Naive thymus-derived CD4-positive, alpha-beta T cell (primary cell): ENCODE data around the gene TARP.

ENCODE experiments used
- ATAC-seq: fragments of 150-1000 bp; cut with Tn5 transposase; 2 replicates; pipeline ENCODE4 v1.10.0; 2021; ENCODE audit warnings: mild to moderate bottlenecking, moderate library complexity
- CTCF ChIA-PET: fragments of 350-600 bp; sonication (Branson Sonifier 250); formaldehyde crosslinking; loops from one replicate; lab custom pipeline; 2021; ENCODE audit warnings: antibody characterized with exemption; lab: Charles Lee
- POLR2A ChIA-PET: fragments of 350-600 bp; sonication (Branson Sonifier 250); formaldehyde crosslinking; loops from one replicate; lab custom pipeline; 2021; ENCODE audit warnings: antibody characterized with exemption, inconsistent platforms; lab: Charles Lee
- DNase-seq, 9 donors: peaks; one replicate each; pipeline versions ENCODE4 v3.0.0 to v3.0.0-alpha.2; 2020 to 2022; ENCODE audit warnings: mixed read lengths in 1 of 9
- H3K27ac ChIP-seq: one replicate; pipeline ENCODE4 v1.7.0; 2013; ENCODE audit warnings: mild to moderate bottlenecking, low read depth, low read length, moderate library complexity
- H3K27me3 ChIP-seq, 2 donors: one replicate each; pipeline ENCODE4 v1.7.0; 2013; ENCODE audit warnings: low read length in 2 of 2, mild to moderate bottlenecking in 2 of 2, moderate library complexity in 2 of 2; ENCODE audit not compliant: control insufficient read depth in 2 of 2, insufficient read depth in 2 of 2
- H3K36me3 ChIP-seq, 3 experiments: 1 replicate in 2 of 3; 2 replicates in 1 of 3; pipeline ENCODE4 v1.7.0; 2013; ENCODE audit warnings: low read length in 3 of 3, mild to moderate bottlenecking in 3 of 3, moderate library complexity in 1 of 3; ENCODE audit not compliant: insufficient read depth in 3 of 3, control insufficient read depth in 2 of 3
- H3K4me1 ChIP-seq, 2 donors: one replicate each; pipeline ENCODE4 v1.7.0; 2013; ENCODE audit warnings: low read length in 2 of 2, mild to moderate bottlenecking in 2 of 2, moderate library complexity in 1 of 2; ENCODE audit not compliant: control insufficient read depth in 2 of 2, insufficient read depth in 2 of 2
- H3K4me3 ChIP-seq: 2 replicates; pipeline ENCODE4 v1.7.0; 2013; ENCODE audit warnings: mild to moderate bottlenecking, low read length
- H3K9me3 ChIP-seq, 3 experiments: 1 replicate in 2 of 3; 2 replicates in 1 of 3; pipeline ENCODE4 v1.7.0; 2013; ENCODE audit warnings: low read length in 3 of 3; ENCODE audit not compliant: control insufficient read depth in 2 of 3
- H3K27ac Mint-ChIP-seq, 9 donors: one replicate each; pipeline ENCODE4 v1.8.0; 2020 to 2022; ENCODE audit warnings: mixed read lengths in 9 of 9, mild to moderate bottlenecking in 8 of 9, moderate library complexity in 5 of 9, inconsistent platforms in 2 of 9
- H3K27me3 Mint-ChIP-seq, 5 donors: one replicate each; pipeline ENCODE4 v1.8.0; 2021 to 2022; ENCODE audit warnings: mixed read lengths in 5 of 5, mild to moderate bottlenecking in 1 of 5
- H3K36me3 Mint-ChIP-seq, 5 donors: one replicate each; pipeline ENCODE4 v1.8.0; 2020 to 2022; ENCODE audit warnings: mixed read lengths in 5 of 5, mild to moderate bottlenecking in 3 of 5, inconsistent platforms in 1 of 5
- H3K4me1 Mint-ChIP-seq, 7 donors: one replicate each; pipeline ENCODE4 v1.8.0; 2020 to 2022; ENCODE audit warnings: mixed read lengths in 7 of 7, mild to moderate bottlenecking in 3 of 7, inconsistent platforms in 1 of 7
- H3K4me3 Mint-ChIP-seq, 10 donors: one replicate each; pipeline ENCODE4 v1.8.0; 2020 to 2022; ENCODE audit warnings: mild to moderate bottlenecking in 10 of 10, mixed read lengths in 10 of 10, moderate library complexity in 6 of 10, inconsistent platforms in 2 of 10
- H3K9me3 Mint-ChIP-seq, 11 donors: one replicate each; pipeline ENCODE4 v1.8.0; 2020 to 2022; ENCODE audit warnings: mixed read lengths in 11 of 11, mild to moderate bottlenecking in 4 of 11, inconsistent platforms in 1 of 11, moderate library complexity in 1 of 11
- intact Hi-C, 2 donors: fragments of 100-400 bp; cut with micrococcal nuclease; formaldehyde crosslinking; loops; one replicate each; pipeline ENCODE4 v1.15.1; 2023

The TARP gene

DNA sequence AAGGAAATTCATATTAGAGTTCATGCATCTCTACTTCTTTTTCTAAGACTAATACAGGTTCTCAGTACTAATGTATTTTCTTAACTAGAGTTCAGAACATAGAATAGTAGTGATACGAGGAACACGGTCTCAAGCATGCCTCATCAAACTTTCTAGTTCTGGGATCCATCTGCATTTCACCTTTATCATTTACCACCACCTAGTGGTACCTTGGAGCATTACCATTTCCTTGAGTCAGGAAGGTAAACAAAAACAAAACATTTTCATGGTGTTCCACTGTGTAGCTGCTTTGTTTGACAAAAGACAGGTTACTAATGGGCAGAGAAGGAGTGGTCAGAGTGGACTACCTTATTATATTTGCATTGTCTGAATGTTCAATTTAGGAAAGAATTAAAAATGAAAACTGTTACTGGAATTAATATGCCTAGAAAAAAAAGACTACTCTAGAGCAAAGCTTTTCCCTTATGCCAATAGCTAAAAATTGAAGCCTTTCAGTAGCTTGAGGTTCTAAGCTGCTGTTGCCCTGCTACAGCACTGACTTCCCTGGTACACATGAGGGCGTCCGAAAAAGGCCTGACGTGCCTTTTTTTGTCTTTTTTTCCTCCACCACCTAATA lies 50.8 kb downstream of the TARP start:
- Mint-ChIP-seq H3K36me3 (peaks cover 0 to 22% (median 15%) of the 10 kb centered on the region in 5 donors), H3K4me3 (peak overlapping the region in 1 of 10 donors; percentile 30), H3K9me3 (no peaks in the 10 kb centered on the region), H3K4me1 (peaks cover 4 to 38% (median 7%) of the 10 kb centered on the region in 7 donors), H3K27me3 (no peaks in the 10 kb centered on the region), H3K27ac (peak overlapping the region in 5 of 9 donors; percentile 0 to 39 (median 13))
- intact Hi-C loops = loop anchor here (1.0 to 5.0 kb wide), 6 partner anchors 7 to 305 kb away; partner anchors contain the start of genes SFRP4 (in 1 of the 2) and STARD3NL (in 1 of the 2)
- H3K4me3 ChIP-seq = no peak overlapping the region
- no peaks in the 10 kb centered on the region for H3K27me3 ChIP-seq
- H3K9me3 ChIP-seq = no peaks in the 10 kb centered on the region
- H3K36me3 ChIP-seq = peaks cover 0 to 21% (median 3%) of the 10 kb centered on the region in 3 experiments
- CTCF ChIA-PET = interaction anchor here (0.6 to 7.5 kb wide), 20 partner anchors 9 to 1719 kb away, joined by 3 to 64 read pairs (median 4); partner anchors contain the start of gene STARD3NL
- peaks cover 0 to 70% of the 10 kb centered on the region in 2 donors for H3K4me1 ChIP-seq
- no peak overlapping the region for H3K27ac ChIP-seq
- peak; percentile 80 for ATAC-seq
- peak in 7 of 9 donors; percentile 34 to 68 (median 61) for DNase-seq
- POLR2A ChIA-PET = interaction anchor here (0.7 to 0.8 kb wide), 2 partner anchors 114 to 119 kb away, joined by 3 read pairs; no protein-coding TSS in a partner anchor

DNA sequence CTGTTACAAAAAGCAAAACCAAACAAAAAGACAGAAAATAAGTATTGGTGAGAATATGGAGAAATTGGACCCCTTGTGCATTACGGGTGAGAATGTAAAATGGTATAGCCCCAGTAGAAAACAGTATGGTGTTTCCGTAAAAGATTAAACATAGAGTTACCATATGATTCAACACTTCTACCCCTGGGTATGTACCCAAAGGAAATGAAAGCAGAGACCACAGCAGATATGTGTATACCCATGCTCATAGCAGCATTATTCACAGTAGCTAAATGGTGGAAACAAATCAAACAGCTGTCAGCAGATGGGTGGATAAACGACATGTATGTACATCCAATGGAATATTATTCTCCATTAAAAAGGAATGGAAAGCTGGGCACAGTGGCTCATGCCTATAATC lies 53.0 kb downstream of the TARP start:
- no peaks in the 10 kb centered on the region for H3K27me3 ChIP-seq
- peaks cover 4 to 25% (median 15%) of the 10 kb centered on the region in 5 donors for H3K36me3 Mint-ChIP-seq

DNA sequence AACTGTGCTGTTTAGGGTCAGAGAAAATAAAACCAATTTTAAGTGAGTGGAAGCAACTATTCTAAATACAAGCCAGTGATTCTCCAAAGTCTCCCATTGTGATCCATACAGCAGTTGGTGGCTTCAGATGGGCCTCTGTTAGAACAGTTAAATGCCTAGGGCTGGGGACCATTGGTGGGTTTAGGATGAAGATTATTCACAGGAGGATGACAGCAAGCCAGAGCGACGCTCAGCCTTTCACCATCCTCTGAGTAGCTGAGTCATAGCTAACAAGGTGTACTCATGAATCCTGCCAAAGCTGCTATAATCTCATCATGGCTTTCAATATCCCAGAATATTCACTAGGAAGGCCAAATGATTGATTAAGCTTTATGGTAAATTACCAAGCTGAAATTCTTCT lies 55.8 kb downstream of the TARP start:
- H3K4me3 ChIP-seq = peak overlapping the region; percentile 3
- H3K4me1 ChIP-seq = peaks cover 8 to 74% of the 10 kb centered on the region in 2 donors
- peak overlapping the region in 1 of 10 donors; percentile 21 for H3K4me3 Mint-ChIP-seq
- no peaks in the 10 kb centered on the region for H3K27me3 Mint-ChIP-seq
- ChIA-PET POLR2A (interaction anchor here (0.9 to 1.2 kb wide), 2 partner anchors 17 to 151 kb away, joined by 4 to 7 read pairs; no protein-coding TSS in a partner anchor), CTCF (interaction anchor here (1.1 to 7.5 kb wide), 8 partner anchors 30 to 156 kb away, joined by 3 to 109 read pairs (median 12); no protein-coding TSS in a partner anchor)
- intact Hi-C loops = loop anchor here in 1 of 2 donors (10.0 kb wide), 1 partner anchor 447 kb away; no protein-coding TSS in a partner anchor
- no peaks in the 10 kb centered on the region for H3K9me3 Mint-ChIP-seq
- no peak for DNase-seq
- H3K9me3 ChIP-seq = no peaks in the 10 kb centered on the region
- H3K36me3 ChIP-seq = peaks cover 0 to 27% (median 3%) of the 10 kb centered on the region in 3 experiments
- peaks cover 4 to 24% (median 13%) of the 10 kb centered on the region in 5 donors for H3K36me3 Mint-ChIP-seq
- H3K4me1 Mint-ChIP-seq = peaks cover 11 to 42% (median 13%) of the 10 kb centered on the region in 7 donors
- no peaks in the 10 kb centered on the region for H3K27me3 ChIP-seq
- H3K27ac Mint-ChIP-seq = no peak overlapping the region
- H3K27ac ChIP-seq = no peak overlapping the region
- no peak for ATAC-seq

More for the DNA sequence above, 53.0 kb downstream of the TARP start:
- Mint-ChIP-seq H3K27me3 (no peaks in the 10 kb centered on the region), H3K4me3 (peak overlapping the region in 1 of 10 donors; percentile 37), H3K4me1 (peaks cover 9 to 53% (median 13%) of the 10 kb centered on the region in 7 donors), H3K9me3 (no peaks in the 10 kb centered on the region), H3K27ac (peak overlapping the region in 2 of 9 donors; percentile 16 to 27)
- intact Hi-C loops = loop anchor here in 1 of 2 donors (5.0 kb wide), 1 partner anchor 303 kb away; the partner anchor contains the start of gene SFRP4
- Histone ChIP-seq H3K4me3 (no peak overlapping the region), H3K36me3 (peaks cover 0 to 27% (median 3%) of the 10 kb centered on the region in 3 experiments), H3K27ac (no peak overlapping the region), H3K4me1 (peaks cover 7 to 78% of the 10 kb centered on the region in 2 donors), H3K9me3 (no peaks in the 10 kb centered on the region)
- ATAC-seq (peak; percentile 57), DNase-seq (no peak)
- POLR2A ChIA-PET = interaction anchor here (0.6 kb wide), 1 partner anchor 149 kb away, joined by 5 read pairs; no protein-coding TSS in a partner anchor
- CTCF ChIA-PET = interaction anchor here (0.8 to 7.5 kb wide), 7 partner anchors 11 to 157 kb away, joined by 4 to 78 read pairs (median 6); no protein-coding TSS in a partner anchor

DNA sequence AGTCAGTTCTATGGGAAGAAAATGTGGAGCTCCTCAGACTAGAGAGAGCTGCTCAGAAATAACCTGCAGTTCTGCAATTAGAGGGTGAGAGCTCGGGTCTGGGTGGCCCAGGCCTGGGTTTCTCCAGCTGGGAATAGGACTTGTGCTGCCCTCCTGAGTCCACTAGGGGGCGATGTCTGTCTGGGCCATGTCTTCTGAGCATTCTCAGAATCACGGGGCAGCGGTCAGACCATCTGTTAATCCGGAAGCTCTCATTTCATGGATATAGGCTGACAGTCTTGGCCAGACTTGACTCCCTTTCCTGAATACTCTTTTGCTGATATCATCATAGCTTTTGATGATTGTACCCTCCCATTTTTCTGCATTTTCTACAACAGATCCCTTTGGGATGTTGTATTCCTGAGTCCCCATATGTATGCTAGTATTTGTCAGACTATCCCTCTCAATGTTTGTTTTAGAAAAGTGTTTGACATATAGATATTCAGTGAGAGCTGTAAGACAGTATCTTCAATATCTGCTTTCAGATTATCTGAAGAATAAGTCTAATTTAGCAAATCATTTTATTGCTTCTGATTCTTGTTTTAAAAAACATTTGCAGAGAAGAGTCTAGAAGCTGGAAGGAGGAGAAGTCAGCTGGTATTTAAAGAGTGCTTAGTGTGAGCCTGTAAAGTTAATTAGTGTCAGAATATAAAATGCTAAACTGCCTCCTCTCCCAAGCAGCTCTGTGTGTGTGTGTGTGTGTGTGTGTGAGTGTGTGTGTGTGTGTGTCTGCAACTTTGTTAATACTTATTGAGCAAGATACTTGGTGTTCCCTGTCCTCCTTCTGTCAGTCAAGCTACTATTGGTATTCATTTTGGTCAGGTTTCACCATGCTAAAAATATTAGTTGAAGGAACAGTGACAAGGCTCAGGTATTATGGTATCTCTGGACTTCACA lies 57.4 kb downstream of the TARP start:
- DNase-seq = peak; percentile 50 to 73 (median 65)
- peak overlapping the region; percentile 27 for H3K27ac ChIP-seq
- intact Hi-C loops = loop anchor here (1.0 to 10.0 kb wide), 9 partner anchors 7 to 449 kb away; partner anchors contain the start of gene STARD3NL (in 2 of the 2)
- H3K4me1 ChIP-seq = peaks cover 8 to 57% of the 10 kb centered on the region in 2 donors
- peaks cover 7 to 34% (median 10%) of the 10 kb centered on the region in 7 donors for H3K4me1 Mint-ChIP-seq
- peaks cover 4 to 25% (median 17%) of the 10 kb centered on the region in 5 donors for H3K36me3 Mint-ChIP-seq
- H3K4me3 ChIP-seq = no peak overlapping the region
- H3K9me3 Mint-ChIP-seq = no peaks in the 10 kb centered on the region
- H3K9me3 ChIP-seq = no peaks in the 10 kb centered on the region
- H3K4me3 Mint-ChIP-seq = peak overlapping the region in 5 of 10 donors; percentile 1 to 45 (median 27)
- POLR2A ChIA-PET = interaction anchor here (0.9 to 1.4 kb wide), 5 partner anchors 38 to 158 kb away, joined by 3 to 4 read pairs (median 3); partner anchors contain the start of gene STARD3NL
- CTCF ChIA-PET = interaction anchor here (0.6 to 6.2 kb wide), 33 partner anchors 9 to 183 kb away, joined by 3 to 109 read pairs (median 4); partner anchors contain the start of gene STARD3NL
- no peaks in the 10 kb centered on the region for H3K27me3 Mint-ChIP-seq
- peak; percentile 95 for ATAC-seq
- peaks cover 0 to 21% (median 3%) of the 10 kb centered on the region in 3 experiments for H3K36me3 ChIP-seq
- H3K27ac Mint-ChIP-seq = peak overlapping the region in 7 of 9 donors; percentile 5 to 72 (median 47)
- no peaks in the 10 kb centered on the region for H3K27me3 ChIP-seq

DNA sequence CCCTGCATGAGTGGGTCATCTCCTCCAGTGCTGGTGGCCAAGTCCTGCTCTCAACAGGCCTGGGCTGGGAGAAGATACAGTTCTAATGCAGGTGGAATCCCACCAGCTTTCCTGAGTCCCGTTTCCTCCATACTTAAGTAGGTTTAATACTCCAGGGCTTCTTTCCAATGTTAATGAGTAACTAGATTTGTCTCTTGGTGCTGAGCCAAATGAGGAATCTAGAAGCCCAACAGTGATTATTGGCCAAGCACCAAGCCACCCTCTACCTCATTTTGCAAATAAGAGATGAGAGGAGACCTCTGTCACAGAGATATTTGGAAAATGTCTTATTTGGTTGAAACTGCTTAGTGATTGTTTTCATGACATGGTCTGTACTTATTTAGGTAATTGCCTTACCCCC lies 58.3 kb downstream of the TARP start:
- Histone ChIP-seq H3K4me3 (no peak overlapping the region), H3K27me3 (no peaks in the 10 kb centered on the region), H3K4me1 (peaks cover 8 to 48% of the 10 kb centered on the region in 2 donors), H3K36me3 (peaks cover 0 to 17% (median 0%) of the 10 kb centered on the region in 3 experiments), H3K27ac (no peak overlapping the region), H3K9me3 (no peaks in the 10 kb centered on the region)
- Mint-ChIP-seq H3K4me3 (no peak overlapping the region), H3K27ac (no peak overlapping the region), H3K36me3 (peaks cover 4 to 21% (median 18%) of the 10 kb centered on the region in 5 donors), H3K9me3 (no peaks in the 10 kb centered on the region), H3K27me3 (no peaks in the 10 kb centered on the region), H3K4me1 (peaks cover 7 to 29% (median 10%) of the 10 kb centered on the region in 7 donors)
- no peak for DNase-seq
- ATAC-seq = no peak
- ChIA-PET POLR2A (interaction anchor here (0.9 to 1.4 kb wide), 5 partner anchors 37 to 159 kb away, joined by 3 to 4 read pairs (median 3); partner anchors contain the start of gene STARD3NL), CTCF (interaction anchor here (0.8 to 6.2 kb wide), 30 partner anchors 8 to 184 kb away, joined by 3 to 109 read pairs (median 5); partner anchors contain the start of gene STARD3NL)
- intact Hi-C loops = loop anchor here (1.0 to 10.0 kb wide), 9 partner anchors 8 to 450 kb away; partner anchors contain the start of gene STARD3NL (in 2 of the 2)
